Ammon's horn (tissue), 1 donor: Measurements from ENCODE around the gene NKX2-1.
"Not testable (repeated sequence)": the region's sequence is repeated elsewhere in the genome, so short reads cannot be mapped to it uniquely, and the experiment has no call there.

Experiments
- DNase-seq: peaks from one replicate; pipeline ENCODE4 v3.0.0-alpha.2; 2016; ENCODE audit warnings: low spot score

Gene NKX2-1

GRCh38 chr14:36505181-36505815, 14.7 kb downstream of the NKX2-1 start:
- DNase-seq: no peak

GRCh38 chr14:36504771-36505175, 15.3 kb downstream of the NKX2-1 start:
- DNase-seq: no peak

- DNase-seq: no peak
These were observed 16.0 kb downstream of the NKX2-1 start for GRCh38 chr14:36503771-36504741.

GRCh38 chr14:36502558-36503508, 17.2 kb downstream of the NKX2-1 start:
- DNase-seq: no peak

GRCh38 chr14:36498938-36499337, 21.1 kb downstream of the NKX2-1 start:
- no peak for DNase-seq

GRCh38 chr14:36496346-36496745, 23.7 kb downstream of the NKX2-1 start:
- DNase-seq: no peak

- no peak for DNase-seq
These were observed 24.4 kb downstream of the NKX2-1 start for GRCh38 chr14:36495666-36496065.

- DNase-seq: no peak
These were observed 26.3 kb downstream of the NKX2-1 start for GRCh38 chr14:36493761-36494160.

GRCh38 chr14:36485773-36486172, 34.3 kb downstream of the NKX2-1 start:
- no peak for DNase-seq

GRCh38 chr14:36479344-36479743, 40.7 kb downstream of the NKX2-1 start:
- DNase-seq: no peak

GRCh38 chr14:36478782-36479181, 41.2 kb downstream of the NKX2-1 start:
- no peak for DNase-seq

GRCh38 chr14:36477266-36477665, 42.8 kb downstream of the NKX2-1 start:
- DNase-seq: no peak

GRCh38 chr14:36476061-36476460, 44.0 kb downstream of the NKX2-1 start:
- not testable (repeated sequence) for DNase-seq

GRCh38 chr14:36474593-36474992, 45.4 kb downstream of the NKX2-1 start:
- DNase-seq: no peak

GRCh38 chr14:36471431-36471830, 48.6 kb downstream of the NKX2-1 start:
- no peak for DNase-seq

- DNase-seq: no peak
These were observed 52.7 kb downstream of the NKX2-1 start for GRCh38 chr14:36467332-36467731.
